HuH-7.5 (cell line): Measurements from ENCODE around the gene SLC35E4.
"Not testable (repeated sequence)": the region's sequence is repeated elsewhere in the genome, so short reads cannot be mapped to it uniquely, and the experiment has no call there.

Source experiments
- DNase-seq: peaks from one replicate; pipeline ENCODE4 v3.0.0; 2011; ENCODE audit warnings: low spot score

Gene SLC35E4

DNA sequence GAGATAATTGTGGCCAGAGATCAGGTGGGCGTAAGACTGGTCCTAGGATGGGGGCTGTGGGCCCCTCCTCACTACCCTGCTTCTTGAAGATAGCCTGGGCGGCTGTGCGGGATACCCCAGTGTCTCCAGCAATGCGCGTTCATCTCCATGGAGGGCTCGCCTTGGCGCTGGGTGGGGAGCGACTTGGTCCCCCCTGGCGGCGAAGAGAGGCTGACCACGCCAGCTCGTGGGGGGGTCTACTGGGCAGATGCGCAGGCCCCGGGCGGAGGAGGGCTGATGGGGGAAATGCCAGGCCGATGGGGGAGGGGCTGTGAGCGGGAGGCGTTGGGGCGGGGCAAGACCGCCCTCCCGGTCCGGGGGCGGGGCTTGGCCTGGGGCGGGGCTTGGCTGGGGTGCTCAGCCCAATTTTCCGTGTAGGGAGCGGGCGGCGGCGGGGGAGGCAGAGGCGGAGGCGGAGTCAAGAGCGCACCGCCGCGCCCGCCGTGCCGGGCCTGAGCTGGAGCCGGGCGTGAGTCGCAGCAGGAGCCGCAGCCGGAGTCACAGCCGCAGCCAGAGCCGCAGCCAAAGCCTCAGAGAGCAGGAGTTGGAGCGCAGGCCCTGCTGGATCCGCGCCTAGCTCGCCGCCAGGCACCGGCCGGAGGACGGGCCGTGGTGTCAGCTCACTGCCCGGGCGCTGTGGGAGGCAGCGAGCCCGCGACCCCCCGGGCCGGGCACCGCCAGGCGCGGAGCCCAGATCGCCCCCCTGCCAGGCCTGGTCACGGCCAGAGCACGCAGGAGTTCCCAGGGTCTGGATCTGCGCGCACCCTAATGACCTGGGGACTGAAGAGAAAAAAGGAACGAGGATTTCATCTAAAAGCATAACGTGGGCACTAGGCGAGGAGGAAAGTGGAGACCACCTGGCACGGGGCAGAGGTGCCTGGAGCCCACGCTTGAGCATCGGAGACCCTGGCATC, at the start of gene SLC35E4:
SLC35E4 (plus strand) TSS at position 509 of the 953 bp plus-strand sequence. CDS start 670 bp downstream, outside the sequence.
- DNase-seq, result peak; percentile 82

DNA sequence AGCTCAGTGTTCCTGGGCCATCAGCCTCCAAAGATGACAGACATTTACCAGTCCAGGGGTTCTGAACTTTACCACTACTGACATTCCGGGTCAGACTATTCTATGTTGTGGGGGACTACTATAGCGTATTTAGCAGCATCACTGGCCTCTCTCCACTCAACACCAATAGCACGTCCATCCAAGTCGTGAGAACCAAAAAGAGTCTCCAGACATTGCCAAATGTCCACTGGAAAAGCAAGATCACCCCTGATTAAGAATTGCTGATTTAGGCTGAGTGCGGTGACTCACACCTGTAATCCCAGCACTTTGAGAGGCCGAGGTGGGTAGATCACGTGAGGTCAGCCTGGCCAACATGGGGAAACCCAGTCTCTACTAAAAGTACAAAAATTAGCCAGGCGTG, 49.2 kb upstream of the SLC35E4 start:
- DNase-seq, result no peak

DNA sequence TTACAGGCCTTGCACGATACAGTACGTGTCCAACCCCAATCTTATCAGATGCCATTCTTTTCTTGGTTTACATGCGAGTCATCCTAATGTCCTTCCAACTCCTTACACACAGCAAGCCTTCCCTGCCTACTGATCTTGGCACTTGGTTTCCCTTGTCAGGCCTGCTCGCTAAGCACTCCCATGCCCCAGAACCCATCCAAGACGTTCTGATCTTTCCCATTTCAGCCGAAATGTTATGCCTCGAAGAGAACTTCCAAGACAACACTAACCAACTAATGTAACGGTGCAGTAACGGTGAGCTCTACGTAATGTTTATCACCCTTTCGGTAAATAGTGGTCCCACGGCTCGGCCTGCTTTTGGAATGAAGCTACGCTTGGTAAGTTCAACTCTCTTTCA, 44.4 kb upstream of the SLC35E4 start:
- DNase-seq, result no peak

DNA sequence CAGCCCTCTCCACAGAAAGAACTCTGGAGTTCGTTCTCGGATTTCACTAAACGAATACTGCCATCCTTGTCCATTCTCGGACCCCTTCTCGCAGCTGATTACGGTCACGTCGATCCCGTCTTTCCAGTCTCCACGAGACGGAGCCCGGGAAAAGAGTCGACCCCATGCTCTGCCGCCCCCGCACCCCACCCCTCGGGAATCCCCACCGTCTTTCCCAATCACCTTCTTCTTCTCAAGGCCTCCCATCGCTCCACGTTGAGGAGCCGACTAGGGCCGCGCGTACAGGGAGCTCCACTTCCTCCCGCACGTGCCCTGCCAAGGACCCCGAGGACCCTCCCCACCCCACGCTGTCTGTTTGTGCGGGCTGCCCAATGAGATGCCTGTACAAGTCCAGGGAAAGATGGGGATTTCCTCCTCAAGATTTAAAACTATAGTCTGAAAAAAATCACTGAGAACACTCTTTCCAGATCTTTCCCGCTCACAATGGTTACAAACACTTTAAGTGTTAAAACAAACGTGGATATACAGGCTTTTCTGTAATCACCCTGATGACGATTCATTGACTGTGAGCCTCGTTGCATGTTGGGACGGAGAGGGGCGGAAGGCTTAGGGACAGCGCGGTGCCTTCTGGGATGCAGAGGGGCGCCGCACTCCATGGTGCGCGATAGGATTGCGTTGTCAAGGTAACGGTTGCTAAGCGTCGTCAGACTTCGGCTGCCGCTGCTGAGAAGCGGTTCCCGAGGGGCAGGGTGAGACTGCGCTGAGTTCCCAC, 43.8 kb upstream of the SLC35E4 start, which contains the start of gene PES1:
PES1 (minus strand) TSS at position 323 of the 772 bp plus-strand sequence; CDS start at position 246, 77 bp downstream.
- DNase-seq, result peak; percentile 92

DNA sequence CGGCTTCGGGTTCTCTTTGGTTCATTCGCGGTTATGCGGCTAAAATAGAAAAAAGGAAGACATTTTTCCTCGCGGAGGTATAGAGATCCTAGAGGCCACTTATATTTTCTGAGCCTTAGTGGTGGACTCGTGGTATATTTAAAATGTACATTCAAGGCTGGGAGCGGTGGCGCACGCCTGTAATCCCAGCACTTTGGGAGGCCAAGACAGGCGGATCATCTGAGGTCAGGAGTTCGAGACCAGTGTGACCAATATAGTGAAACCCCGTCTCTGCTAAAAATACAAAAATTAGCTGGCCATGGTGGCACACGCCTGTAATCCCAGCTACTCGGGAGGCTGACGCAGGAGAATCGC, 43.2 kb upstream of the SLC35E4 start:
- not testable (repeated sequence) for DNase-seq

DNA sequence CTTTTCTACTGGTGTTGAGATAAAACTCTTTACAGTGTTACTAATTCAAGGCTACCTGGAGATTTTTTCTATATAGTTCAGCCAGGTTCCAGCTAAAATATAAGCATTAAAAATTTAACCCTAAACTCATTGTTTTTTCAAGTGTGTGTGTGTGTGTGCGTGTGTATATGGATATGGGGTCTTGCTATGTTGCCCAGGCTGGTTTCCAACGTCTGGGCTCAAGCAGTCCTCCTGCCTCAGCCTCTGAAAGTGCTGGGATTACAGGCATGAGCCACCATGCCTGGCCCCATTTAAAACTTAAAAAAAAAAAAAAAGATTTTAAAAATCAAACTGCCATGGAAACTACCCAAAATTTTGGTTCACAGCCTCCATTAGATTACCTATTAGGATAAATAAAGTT, 39.4 kb upstream of the SLC35E4 start:
- no peak for DNase-seq

DNA sequence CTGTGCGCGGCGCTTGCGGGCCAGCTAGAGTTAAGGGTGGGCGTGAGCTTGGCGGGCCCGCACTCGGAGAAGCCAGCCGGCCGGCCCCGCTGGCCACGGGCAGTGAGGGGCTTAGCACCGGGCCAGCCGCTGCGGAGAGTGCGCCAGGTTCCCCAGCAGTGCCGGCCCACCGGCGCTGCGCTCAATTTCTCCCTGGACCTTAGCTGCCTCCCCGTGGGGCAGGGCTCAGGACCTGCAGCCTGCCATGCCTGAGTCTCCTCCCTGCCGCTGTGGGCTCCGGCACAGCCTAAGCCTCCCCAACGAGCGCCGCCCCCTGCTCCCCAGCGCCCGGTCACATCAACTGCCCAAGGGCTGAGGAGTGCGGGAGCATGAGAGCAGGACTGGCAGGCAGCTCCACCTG, 38.7 kb upstream of the SLC35E4 start:
- no peak for DNase-seq

- DNase-seq, result no peak
Observed at GRCh38 chr22:30598986-30599385, 36.6 kb upstream of the SLC35E4 start.

- no peak for DNase-seq
Observed at GRCh38 chr22:30600921-30601320, 34.7 kb upstream of the SLC35E4 start.

DNA sequence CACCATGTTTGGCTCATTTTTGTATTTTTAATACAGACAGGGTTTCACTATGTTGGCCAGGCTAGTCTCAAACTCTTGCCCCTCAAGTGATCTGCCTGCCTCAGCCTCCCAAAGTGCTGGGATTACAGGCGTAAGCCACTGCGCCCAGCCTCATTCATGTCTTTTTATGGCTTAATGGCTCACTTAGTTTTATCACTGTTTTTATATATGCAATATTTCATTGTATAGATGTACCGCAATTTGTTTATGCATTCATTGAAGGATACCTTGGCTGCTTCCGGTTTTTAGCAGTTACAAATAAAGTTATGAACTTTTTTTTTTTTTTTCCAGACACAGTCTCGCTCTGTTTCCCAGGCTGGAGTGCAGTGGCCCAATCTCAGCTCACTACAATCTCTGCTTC, 34.1 kb upstream of the SLC35E4 start:
- no peak for DNase-seq

- no peak for DNase-seq
Observed at GRCh38 chr22:30602049-30602448, 33.5 kb upstream of the SLC35E4 start.

- DNase-seq, result no peak
Observed at GRCh38 chr22:30603801-30604200, 31.8 kb upstream of the SLC35E4 start.

DNA sequence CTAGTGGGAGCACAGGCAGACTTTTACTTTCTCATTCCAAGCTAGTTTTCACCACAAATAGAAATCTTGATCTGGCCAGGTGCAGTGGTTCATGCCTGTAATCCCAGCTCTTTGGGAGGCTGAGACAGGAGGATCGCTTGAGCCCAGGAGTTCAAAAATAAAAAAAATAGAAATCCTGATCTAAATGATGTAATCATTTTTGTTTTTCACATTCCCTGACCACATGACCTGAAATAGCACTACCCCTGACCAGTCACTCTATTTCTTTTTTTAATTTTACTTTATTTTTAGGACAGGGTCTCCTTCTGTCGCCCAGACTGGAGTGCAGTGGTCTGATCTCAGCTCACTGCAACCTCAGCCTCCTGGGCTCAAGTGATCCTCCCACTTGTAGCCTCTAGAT, 30.9 kb upstream of the SLC35E4 start:
- no peak for DNase-seq

- peak; percentile 45 for DNase-seq
Observed at GRCh38 chr22:30605449-30606110, 30.0 kb upstream of the SLC35E4 start.

GRCh38 chr22:30606455-30607299, 28.9 kb upstream of the SLC35E4 start, which contains the start of gene TCN2:
TCN2 (plus strand) TSS chr22:30607174; CDS start chr22:30607332, 158 bp downstream.
- peak; percentile 71 for DNase-seq

GRCh38 chr22:30607300-30607930, 28.2 kb upstream of the SLC35E4 start:
- no peak for DNase-seq

DNA sequence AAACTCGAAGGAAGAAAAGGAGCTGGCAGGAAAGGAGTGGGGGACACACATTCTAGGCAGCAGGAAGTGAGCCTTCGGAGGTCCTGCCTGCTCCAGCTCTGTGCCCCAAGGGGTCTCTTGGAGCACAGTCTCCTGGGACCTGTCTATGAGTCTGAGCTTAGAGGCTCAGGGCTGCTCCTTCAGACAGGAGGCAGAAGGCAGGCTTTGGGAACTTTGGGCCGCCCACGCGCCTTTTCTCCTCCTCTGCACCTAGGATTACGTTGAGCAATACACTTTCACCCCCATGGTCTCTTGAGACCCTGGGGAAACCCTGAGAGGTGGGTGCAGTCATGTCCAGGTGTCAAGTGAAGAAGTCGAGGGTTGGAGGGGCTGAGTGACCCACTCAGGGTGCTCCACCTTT, 27.6 kb upstream of the SLC35E4 start:
- no peak for DNase-seq

DNA sequence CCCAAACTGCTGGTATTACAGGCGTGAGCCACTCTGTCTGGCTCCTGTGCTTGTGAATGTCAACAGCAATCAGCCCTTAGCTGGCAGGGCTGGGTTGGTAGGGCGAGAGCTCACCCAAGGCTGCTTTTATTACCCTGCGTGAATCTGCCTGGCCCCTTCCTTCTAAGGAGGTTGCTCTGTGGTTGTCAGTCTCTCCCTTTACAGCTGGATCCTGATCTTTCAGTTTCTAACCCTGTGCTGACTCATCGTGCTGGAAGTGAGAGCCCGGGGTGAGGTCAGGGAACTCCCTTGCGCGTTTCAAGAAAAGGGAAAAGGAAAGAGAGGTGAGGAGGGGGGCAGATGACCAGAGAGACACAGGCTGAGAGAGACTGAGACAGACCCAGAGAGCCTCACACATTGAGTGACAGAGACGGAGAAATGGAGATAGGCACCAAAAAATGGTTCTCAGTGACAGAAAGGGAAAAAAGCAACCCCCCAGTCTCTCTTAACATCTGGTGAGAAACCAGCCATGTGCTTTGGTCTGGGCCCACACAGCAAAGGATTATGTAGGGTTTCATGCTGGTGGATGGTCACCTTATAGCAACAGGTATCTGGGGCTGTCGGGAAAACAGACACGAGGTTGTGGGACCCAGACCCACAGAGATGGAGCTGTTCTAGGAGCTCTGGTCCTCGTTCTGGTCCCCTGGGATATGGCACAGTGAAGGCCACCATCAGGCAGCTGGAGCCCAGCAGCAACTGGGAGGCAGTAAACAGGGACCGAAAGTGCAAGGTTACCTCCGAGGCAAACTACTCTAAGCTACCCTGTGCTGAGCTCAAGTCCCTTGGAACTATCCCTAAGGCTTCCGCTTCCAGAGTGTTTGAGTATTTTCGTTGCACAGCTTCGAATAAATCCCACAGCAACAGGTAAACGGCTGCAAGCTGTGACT, 26.1 kb upstream of the SLC35E4 start:
- DNase-seq, result no peak

- no peak for DNase-seq
Observed at GRCh38 chr22:30610299-30610698, 25.3 kb upstream of the SLC35E4 start.

DNA sequence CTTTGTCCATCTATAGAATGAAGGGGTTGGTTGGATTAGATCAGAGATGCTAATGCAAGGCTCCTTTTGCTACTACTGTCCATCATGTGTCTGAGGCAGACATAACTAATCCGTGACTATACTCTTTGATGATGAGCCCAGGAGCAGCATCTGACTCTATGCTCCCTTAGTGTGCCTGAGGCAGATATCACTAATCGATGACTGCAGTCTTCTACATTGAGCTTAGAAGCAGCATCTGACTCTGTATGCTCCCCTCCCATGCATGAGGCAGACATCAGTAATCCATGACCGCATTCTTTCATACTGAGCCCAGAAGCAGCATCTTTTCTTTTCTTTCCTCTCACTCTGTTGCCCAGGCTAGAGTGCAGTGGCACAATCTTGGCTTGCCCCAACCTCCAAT, 24.4 kb upstream of the SLC35E4 start:
- no peak for DNase-seq
